CD4-positive, CD25-positive, alpha-beta regulatory T cell (primary cell): ENCODE results near the gene TARBP2. TPM values are rescaled to one million over a fixed set of nuclear protein-coding genes. Genes with fewer than 3 reads are reported as not detected.

Source experiments
- ATAC-seq, 2 donors: fragments of 150-1000 bp; cut with Tn5 transposase; one replicate each; pipeline ENCODE4 v1.10.0; 2021; ENCODE audit warnings: low read depth in 2 of 2, moderate number of reproducible peaks in 2 of 2, moderate library complexity in 1 of 2
- DNase-seq, 3 donors: peaks; one replicate each; pipeline versions ENCODE4 v3.0.0 to v3.0.0-alpha.2; 2012 to 2022; ENCODE audit warnings: mixed read lengths in 1 of 3
- H3K27ac ChIP-seq: one replicate; pipeline ENCODE4 v1.7.0; 2013; ENCODE audit warnings: mild to moderate bottlenecking, low read length; ENCODE audit not compliant: insufficient read depth, poor library complexity, severe bottlenecking
- H3K27me3 ChIP-seq: one replicate; pipeline ENCODE4 v1.7.0; 2013; ENCODE audit warnings: low read length; ENCODE audit not compliant: control insufficient read depth, insufficient read depth
- H3K36me3 ChIP-seq: one replicate; pipeline ENCODE4 v1.7.0; 2013; ENCODE audit warnings: mild to moderate bottlenecking, low read length, moderate library complexity; ENCODE audit not compliant: control insufficient read depth, insufficient read depth
- H3K4me1 ChIP-seq: 2 replicates; pipeline ENCODE4 v1.7.0; 2013; ENCODE audit warnings: mild to moderate bottlenecking, low read length; ENCODE audit not compliant: insufficient read depth, control insufficient read depth, poor library complexity, severe bottlenecking
- H3K4me3 ChIP-seq: one replicate; pipeline ENCODE4 v1.7.0; 2013; ENCODE audit warnings: low read depth, mild to moderate bottlenecking, low read length, moderate library complexity
- H3K9me3 ChIP-seq, 2 experiments: 1 replicate in 1 of 2; 2 replicates in 1 of 2; pipeline ENCODE4 v1.7.0; 2013; ENCODE audit warnings: low read length in 2 of 2, mild to moderate bottlenecking in 1 of 2, moderate library complexity in 1 of 2; ENCODE audit not compliant: control insufficient read depth in 2 of 2
- H3K27ac Mint-ChIP-seq, 3 donors: one replicate each; pipeline ENCODE4 v1.8.0; 2020 to 2022; ENCODE audit warnings: mild to moderate bottlenecking in 3 of 3, mixed read lengths in 3 of 3, moderate library complexity in 2 of 3
- H3K27me3 Mint-ChIP-seq: one replicate; pipeline ENCODE4 v1.8.0; 2022; ENCODE audit warnings: mild to moderate bottlenecking, mixed read lengths
- H3K36me3 Mint-ChIP-seq: one replicate; pipeline ENCODE4 v1.8.0; 2020; ENCODE audit warnings: mixed read lengths
- H3K4me1 Mint-ChIP-seq, 4 donors: one replicate each; pipeline ENCODE4 v1.8.0; 2020 to 2022; ENCODE audit warnings: mixed read lengths in 4 of 4, mild to moderate bottlenecking in 1 of 4
- H3K4me3 Mint-ChIP-seq, 4 donors: one replicate each; pipeline ENCODE4 v1.8.0; 2020 to 2022; ENCODE audit warnings: mild to moderate bottlenecking in 4 of 4, mixed read lengths in 4 of 4, moderate library complexity in 3 of 4
- H3K9me3 Mint-ChIP-seq, 7 donors: one replicate each; pipeline ENCODE4 v1.8.0; 2020 to 2022; ENCODE audit warnings: mixed read lengths in 7 of 7, mild to moderate bottlenecking in 3 of 7, moderate library complexity in 2 of 7
- polyA plus RNA-seq, 4 donors: library from polyadenylated mRNA; unstranded; fragments of 300-500 nt; fragmentation: Illumina TruSeq; gene quantifications; one replicate each; pipeline ENCODE4 v1.2.3, GENCODE V29; 2021
- total RNA-seq: library from RNA; stranded (reverse); gene quantifications from one replicate; pipeline ENCODE4 v1.2.3, GENCODE V29; 2022

Gene TARBP2
- total and polyA plus RNA-seq, 5 donors from 2014 or later, result 22.5 to 29.1 (median 25.1) TPM

GRCh38 chr12:53483979-53484377, 17.1 kb upstream of the TARBP2 start:
- Mint-ChIP-seq H3K4me1 (peaks cover 0 to 16% (median 7%) of the 10 kb centered on the region in 4 donors), H3K27ac (peak overlapping the region in 2 of 3 donors; percentile 13 to 77), H3K27me3 (no peaks in the 10 kb centered on the region), H3K4me3 (no peak overlapping the region), H3K9me3 (no peaks in the 10 kb centered on the region), H3K36me3 (peaks cover 22% of the 10 kb centered on the region)
- no peak overlapping the region for H3K27ac ChIP-seq
- peaks cover 71% of the 10 kb centered on the region for H3K36me3 ChIP-seq
- H3K4me3 ChIP-seq, result no peak overlapping the region
- no peaks in the 10 kb centered on the region for H3K27me3 ChIP-seq
- ATAC-seq, result peak in 1 of 2 donors; percentile 10
- DNase-seq, result no peak
- H3K9me3 ChIP-seq, result no peaks in the 10 kb centered on the region
- peaks cover 2% of the 10 kb centered on the region for H3K4me1 ChIP-seq

DNA sequence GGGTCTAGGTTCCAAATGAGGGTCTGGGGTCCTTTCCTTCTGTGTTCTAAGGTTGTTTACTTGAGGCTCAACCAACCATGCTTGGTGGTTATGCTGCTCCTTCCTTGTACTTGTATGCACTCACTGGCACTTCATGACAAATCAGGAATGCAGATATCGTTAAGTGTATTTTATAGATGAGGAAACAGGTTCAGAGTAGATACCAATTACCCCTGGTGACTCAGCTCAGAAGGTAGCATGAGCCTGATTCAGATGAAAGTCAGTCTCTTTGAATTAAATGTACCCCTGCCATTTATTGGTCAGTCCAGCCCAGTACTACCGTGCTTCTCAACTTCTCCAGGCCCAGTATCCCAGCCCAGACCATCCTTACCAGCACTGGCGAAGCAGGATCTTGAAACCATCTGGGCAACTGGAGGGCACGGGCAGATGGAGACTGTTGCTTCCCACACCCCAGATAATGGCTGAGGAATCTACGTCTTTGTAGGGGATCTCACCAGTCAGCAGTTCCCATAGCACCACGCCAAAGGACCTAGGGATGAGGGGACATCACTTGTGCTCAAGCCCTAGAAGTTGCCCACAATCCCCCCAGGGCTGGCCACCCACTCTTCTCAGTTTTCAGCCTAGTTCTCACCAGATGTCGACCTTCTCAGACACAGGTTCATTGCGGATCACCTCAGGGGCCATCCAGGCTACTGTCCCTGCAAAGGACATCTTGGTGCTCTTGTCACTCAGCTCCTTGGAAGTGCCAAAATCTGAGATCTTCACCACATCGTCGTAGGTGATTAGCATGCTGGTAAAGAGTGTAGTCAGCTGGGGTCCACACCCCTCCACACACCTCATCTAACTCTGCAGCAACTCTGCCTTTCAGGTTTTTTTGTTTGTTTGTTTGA, 16.2 kb upstream of the TARBP2 start:
- H3K36me3 Mint-ChIP-seq, result peaks cover 18% of the 10 kb centered on the region
- no peaks in the 10 kb centered on the region for H3K9me3 Mint-ChIP-seq
- no peaks in the 10 kb centered on the region for H3K27me3 Mint-ChIP-seq
- peaks cover 2% of the 10 kb centered on the region for H3K4me1 ChIP-seq
- H3K36me3 ChIP-seq, result peaks cover 62% of the 10 kb centered on the region
- H3K27me3 ChIP-seq, result no peaks in the 10 kb centered on the region
- H3K27ac ChIP-seq, result no peak overlapping the region
- H3K4me1 Mint-ChIP-seq, result peaks cover 0 to 12% (median 5%) of the 10 kb centered on the region in 4 donors
- H3K9me3 ChIP-seq, result no peaks in the 10 kb centered on the region
- H3K4me3 ChIP-seq, result no peak overlapping the region
- peak overlapping the region in 2 of 3 donors; percentile 25 to 53 for H3K27ac Mint-ChIP-seq
- ATAC-seq, result no peak
- no peak for DNase-seq
- H3K4me3 Mint-ChIP-seq, result no peak overlapping the region

DNA sequence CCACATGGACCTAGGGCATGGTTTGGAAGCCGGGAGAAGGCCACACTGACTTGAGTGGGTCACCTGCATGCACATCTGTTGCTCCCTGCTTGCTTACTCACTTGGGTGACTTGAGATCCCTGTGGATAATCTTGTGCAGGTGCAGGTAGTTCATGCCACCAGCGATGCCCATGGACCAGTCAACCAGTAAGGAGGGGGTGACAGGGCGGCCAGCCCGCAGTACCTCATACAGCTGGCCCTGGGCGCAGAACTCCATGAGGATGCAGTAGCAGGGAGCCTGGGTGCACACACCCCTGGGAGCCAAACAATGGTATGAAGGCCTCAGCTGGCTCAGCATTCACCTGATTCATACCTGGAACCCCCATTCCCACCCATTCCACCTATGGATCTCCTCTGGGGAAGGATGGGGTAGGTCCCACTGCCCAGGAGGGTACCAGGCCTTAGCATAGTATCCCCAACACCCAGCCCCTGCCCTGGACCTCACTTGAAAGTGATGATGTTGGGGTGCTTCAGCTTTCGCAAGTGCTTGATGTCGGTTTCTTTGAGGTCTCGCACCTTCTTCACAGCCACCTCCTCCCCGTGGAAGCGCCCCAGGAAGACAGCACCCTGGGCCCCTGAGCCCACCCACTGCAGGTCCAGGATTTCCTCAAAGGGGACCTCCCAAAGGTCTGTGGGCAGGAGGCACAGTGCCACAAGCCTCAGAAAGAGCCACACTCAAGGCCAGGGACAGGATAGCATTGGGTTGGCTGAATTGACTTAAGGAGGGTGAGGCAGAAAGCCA, 14.9 kb upstream of the TARBP2 start:
- Mint-ChIP-seq H3K4me1 (peaks cover 0 to 12% (median 2%) of the 10 kb centered on the region in 4 donors), H3K9me3 (no peaks in the 10 kb centered on the region), H3K4me3 (no peak overlapping the region), H3K27ac (peak overlapping the region in 2 of 3 donors; percentile 26 to 36), H3K27me3 (no peaks in the 10 kb centered on the region), H3K36me3 (peaks cover 14% of the 10 kb centered on the region)
- no peaks in the 10 kb centered on the region for H3K27me3 ChIP-seq
- DNase-seq (no peak), ATAC-seq (no peak)
- H3K4me3 ChIP-seq, result no peak overlapping the region
- H3K36me3 ChIP-seq, result peaks cover 55% of the 10 kb centered on the region
- H3K9me3 ChIP-seq, result no peaks in the 10 kb centered on the region
- H3K27ac ChIP-seq, result no peak overlapping the region
- H3K4me1 ChIP-seq, result no peaks in the 10 kb centered on the region

GRCh38 chr12:53486736-53487487, 14.2 kb upstream of the TARBP2 start:
- Mint-ChIP-seq H3K27me3 (no peaks in the 10 kb centered on the region), H3K9me3 (no peaks in the 10 kb centered on the region), H3K4me1 (peaks cover 0 to 10% (median 2%) of the 10 kb centered on the region in 4 donors), H3K4me3 (no peak overlapping the region), H3K36me3 (peaks cover 13% of the 10 kb centered on the region), H3K27ac (peak overlapping the region in 2 of 3 donors; percentile 26 to 36)
- H3K27me3 ChIP-seq, result no peaks in the 10 kb centered on the region
- no peak overlapping the region for H3K27ac ChIP-seq
- H3K9me3 ChIP-seq, result no peaks in the 10 kb centered on the region
- H3K4me1 ChIP-seq, result no peaks in the 10 kb centered on the region
- DNase-seq, result no peak
- H3K36me3 ChIP-seq, result peaks cover 49% of the 10 kb centered on the region
- H3K4me3 ChIP-seq, result no peak overlapping the region
- ATAC-seq, result no peak

DNA sequence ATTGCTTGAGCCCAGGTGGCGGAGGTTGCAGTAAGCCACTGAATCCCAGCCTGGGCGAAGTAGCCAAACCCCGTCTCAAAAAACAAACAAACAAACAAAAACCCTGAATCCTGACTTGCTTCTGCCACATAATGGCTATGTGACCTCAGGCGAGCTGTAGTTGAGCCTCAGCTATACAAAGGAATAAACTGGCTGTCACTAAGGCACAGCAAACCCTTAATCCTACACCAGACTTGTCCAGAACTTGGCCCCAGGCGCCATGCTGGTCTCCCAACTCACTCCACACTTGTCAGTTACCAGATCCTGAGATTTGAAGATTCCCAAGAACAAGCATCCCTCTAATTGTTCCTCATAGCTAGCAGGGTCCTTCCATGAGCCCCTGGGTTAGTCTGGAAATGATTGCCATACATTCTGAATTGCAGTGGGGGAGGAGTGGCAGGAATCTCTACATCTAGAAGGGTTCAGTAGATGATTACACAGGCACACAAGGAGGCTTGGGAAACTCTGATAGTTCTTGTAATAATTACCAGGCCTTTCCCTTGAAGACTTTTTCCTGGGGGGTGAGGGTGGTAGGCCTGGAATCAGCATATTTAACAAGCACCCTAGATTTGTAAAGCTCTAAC, 11.7 kb upstream of the TARBP2 start:
- no peak overlapping the region for H3K4me3 ChIP-seq
- ATAC-seq, result no peak
- no peak overlapping the region for H3K27ac ChIP-seq
- peaks cover 18% of the 10 kb centered on the region for H3K4me1 ChIP-seq
- peaks cover 5% of the 10 kb centered on the region for H3K36me3 Mint-ChIP-seq
- no peaks in the 10 kb centered on the region for H3K9me3 ChIP-seq
- peak overlapping the region in 1 of 3 donors; percentile 52 for H3K27ac Mint-ChIP-seq
- H3K9me3 Mint-ChIP-seq, result no peaks in the 10 kb centered on the region
- peak overlapping the region in 1 of 4 donors; percentile 19 for H3K4me3 Mint-ChIP-seq
- H3K4me1 Mint-ChIP-seq, result peaks cover 0 to 27% (median 15%) of the 10 kb centered on the region in 4 donors
- DNase-seq, result no peak
- H3K27me3 Mint-ChIP-seq, result no peaks in the 10 kb centered on the region
- H3K36me3 ChIP-seq, result peaks cover 28% of the 10 kb centered on the region
- H3K27me3 ChIP-seq, result no peaks in the 10 kb centered on the region

DNA sequence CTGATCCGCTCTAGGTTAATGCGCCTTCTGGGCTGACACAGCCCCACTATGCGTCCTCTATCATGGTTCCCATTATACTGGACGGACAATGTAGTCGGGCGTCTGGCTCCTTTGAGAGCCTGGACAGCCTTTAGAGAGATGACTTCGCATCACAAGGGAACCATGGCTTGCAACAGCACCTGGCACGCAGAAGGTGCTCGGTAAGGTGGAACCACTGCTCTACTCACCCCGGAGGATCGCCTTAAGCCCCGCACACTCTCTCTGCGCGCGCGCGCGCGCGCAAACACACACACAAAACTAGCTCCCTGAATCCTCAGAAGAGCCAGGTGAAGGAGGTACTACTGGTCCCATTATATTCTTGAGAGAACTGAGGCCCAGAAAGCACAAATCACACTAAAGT, 8.9 kb upstream of the TARBP2 start:
- H3K36me3 ChIP-seq, result peaks cover 7% of the 10 kb centered on the region
- Mint-ChIP-seq H3K27me3 (no peaks in the 10 kb centered on the region), H3K4me1 (peaks cover 0 to 42% (median 23%) of the 10 kb centered on the region in 4 donors), H3K4me3 (peak overlapping the region; percentile 78 to 93 (median 88)), H3K27ac (peak overlapping the region in 2 of 3 donors; percentile 94), H3K9me3 (no peaks in the 10 kb centered on the region), H3K36me3 (no peaks in the 10 kb centered on the region)
- peaks cover 18% of the 10 kb centered on the region for H3K4me1 ChIP-seq
- no peaks in the 10 kb centered on the region for H3K9me3 ChIP-seq
- DNase-seq, result peak in 1 of 3 donors; percentile 21
- peak overlapping the region; percentile 19 for H3K4me3 ChIP-seq
- no peaks in the 10 kb centered on the region for H3K27me3 ChIP-seq
- H3K27ac ChIP-seq, result peak overlapping the region; percentile 82
- no peak for ATAC-seq
